SW480 (cell line): ENCODE results near the gene CYTH3.

Source experiments
- DNase-seq: peaks from one replicate; pipeline ENCODE4 v3.0.0-alpha.2; 2016; ENCODE audit warnings: low spot score

Gene CYTH3

GRCh38 chr7:6258440-6259182, 13.8 kb downstream of the CYTH3 start:
- DNase-seq, result no peak

DNA sequence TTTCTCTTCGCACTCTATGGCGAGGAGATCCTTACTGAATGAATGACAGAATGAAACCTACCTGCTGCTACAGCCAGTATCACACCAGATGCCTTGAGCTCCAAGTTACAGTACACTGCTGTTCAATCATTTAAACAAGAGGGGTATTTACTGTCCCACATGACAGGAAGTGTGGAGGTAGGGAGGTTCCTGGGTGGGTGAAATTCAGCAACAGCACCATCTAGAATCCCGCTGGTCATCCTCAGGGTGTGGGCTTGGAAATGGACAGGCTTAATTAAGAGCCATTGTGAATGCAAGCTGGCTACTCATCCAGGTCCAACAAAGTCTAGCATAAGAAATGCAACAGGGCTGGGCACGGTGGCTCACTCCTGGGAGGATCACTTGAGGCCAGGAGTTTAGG, 14.7 kb downstream of the CYTH3 start:
- DNase-seq, result no peak

DNA sequence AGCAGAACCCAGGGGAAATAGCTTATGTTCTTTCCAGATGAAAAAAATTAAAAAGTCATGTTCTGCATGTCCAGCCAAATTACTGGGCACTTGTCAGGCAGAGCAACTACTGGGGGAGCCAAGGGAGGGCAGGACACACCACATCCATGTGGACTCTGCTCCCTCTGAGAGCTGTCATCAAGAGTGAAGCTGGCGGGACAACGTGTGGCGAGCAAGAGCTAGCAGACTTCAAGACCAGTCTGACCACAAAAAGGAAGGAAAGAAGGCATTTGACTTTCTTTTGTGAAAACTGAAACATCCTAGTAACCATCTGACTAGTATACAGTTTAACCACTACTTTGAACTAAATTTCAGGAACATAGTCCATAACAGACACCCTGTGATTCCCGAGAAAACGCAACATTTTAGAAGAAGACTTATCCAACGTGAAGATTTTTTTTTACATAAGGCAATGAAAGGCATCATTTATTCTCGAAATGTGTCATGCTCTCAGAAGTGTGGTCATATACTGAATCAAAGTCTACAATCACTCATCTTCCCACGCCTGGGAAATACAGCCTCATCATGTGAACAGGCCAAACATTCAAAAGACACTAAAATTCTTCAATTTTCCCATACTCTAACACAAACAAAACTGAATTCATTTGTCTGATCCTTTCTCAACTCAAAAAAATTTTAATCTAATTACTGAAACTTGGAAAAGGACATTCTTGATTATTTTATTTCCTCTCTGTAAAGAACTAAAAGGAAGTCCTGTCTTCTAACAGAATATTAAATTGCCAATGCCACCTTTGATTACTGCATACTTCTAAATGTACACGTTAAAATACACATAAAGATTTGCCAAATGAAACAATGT, 15.5 kb downstream of the CYTH3 start:
- DNase-seq, result peak; percentile 39

DNA sequence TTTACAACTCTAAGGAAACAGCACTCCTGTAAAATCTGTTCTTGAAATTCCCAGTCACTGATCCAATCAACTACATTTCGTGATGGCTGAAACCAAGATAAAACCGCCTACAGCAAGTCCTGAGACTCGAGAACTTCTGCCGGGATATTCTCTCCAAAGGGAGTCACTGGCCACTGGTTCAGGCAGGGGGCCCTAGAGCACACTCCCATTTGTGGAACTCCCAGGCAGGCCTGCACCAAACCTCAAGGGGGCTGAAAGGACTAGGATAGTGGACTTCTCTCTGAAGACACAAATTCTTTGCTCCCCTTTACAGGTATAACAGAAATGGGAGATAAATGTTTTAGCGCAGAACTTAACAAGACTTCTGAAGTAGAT, 16.3 kb downstream of the CYTH3 start:
- no peak for DNase-seq

DNA sequence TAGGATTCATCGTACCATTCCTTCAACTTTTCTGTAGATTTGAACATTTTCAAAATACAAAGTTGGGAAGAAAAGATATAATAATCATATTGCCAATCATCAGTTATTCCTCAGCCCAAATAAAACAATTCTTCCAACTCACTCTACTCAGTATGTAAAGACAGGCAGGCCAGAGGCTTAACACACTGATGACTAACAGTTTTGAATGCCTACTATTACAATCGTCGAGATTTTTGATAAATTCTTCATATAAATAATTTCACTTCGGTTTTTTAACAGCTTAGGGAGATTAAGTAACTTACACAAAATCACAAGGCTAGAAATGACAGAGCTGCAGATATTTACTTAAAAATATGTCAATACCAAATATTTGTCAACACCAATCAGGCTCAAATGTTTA, 17.6 kb downstream of the CYTH3 start:
- DNase-seq, result no peak

DNA sequence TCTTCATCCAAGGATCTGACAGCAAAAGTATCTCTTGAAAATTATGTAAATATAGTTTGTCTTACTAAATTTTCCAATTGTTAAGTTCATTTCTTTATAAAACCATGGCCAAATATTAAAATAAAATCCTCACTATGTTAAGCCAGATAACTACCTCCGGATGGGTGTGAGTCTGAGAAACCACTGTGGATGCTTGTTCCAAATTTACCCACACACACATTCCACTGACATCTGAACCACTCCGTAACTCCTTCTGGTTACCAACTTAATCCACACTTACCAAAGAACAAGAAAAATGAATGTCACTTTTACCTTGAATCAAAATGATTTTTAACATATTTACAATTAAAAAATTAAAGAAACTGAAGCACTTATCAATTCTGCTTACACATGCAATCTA, 19.7 kb downstream of the CYTH3 start:
- peak; percentile 68 for DNase-seq

GRCh38 chr7:6252341-6252746, 20.1 kb downstream of the CYTH3 start:
- DNase-seq, result peak; percentile 86

- DNase-seq, result peak; percentile 90
These were observed 20.8 kb downstream of the CYTH3 start for GRCh38 chr7:6251653-6252052.

- DNase-seq, result peak; percentile 80
These were observed 22.0 kb downstream of the CYTH3 start for GRCh38 chr7:6250364-6250833.

GRCh38 chr7:6249043-6249442, 23.4 kb downstream of the CYTH3 start:
- DNase-seq, result no peak

- no peak for DNase-seq
These were observed 23.8 kb downstream of the CYTH3 start for GRCh38 chr7:6248581-6248980.

GRCh38 chr7:6246251-6246917, 26.0 kb downstream of the CYTH3 start:
- no peak for DNase-seq

DNA sequence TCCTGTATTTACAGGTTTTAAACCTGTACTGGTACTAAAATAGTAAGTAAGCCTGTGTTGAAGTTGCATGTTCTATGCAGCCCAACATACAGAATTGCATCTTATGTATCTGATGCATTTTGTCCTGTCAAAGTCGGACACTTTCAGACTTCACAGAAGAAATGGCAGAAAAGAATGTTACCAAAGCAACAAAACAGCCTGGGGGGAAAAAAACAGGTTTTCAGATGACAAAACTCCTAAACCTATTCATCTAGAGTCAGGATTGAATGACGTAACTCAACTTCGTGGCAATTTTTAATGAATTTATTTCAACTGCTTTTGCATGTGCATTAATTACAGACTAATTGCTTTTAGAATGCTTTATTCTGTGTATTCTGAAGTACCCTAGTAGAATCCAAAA, 28.4 kb downstream of the CYTH3 start:
- no peak for DNase-seq

DNA sequence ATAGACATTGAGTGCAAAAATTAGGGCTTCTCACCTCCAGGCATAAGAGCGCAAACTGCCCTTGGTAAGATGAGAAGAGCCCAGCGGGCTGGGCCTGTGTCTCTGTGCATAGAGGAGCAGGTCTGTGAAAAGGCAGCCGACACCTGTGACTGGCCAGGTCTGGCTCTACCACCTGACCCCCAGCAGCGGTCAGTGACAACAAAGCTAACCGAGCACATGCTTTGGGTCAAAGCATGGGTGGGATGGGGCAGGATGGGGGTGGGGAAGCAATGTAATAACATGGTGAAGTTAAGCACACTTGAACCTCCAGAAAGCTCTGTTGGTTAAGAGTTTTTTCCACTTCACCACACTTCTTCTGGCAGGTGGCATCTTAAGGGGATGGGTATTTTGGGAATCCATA, 29.3 kb downstream of the CYTH3 start:
- no peak for DNase-seq

DNA sequence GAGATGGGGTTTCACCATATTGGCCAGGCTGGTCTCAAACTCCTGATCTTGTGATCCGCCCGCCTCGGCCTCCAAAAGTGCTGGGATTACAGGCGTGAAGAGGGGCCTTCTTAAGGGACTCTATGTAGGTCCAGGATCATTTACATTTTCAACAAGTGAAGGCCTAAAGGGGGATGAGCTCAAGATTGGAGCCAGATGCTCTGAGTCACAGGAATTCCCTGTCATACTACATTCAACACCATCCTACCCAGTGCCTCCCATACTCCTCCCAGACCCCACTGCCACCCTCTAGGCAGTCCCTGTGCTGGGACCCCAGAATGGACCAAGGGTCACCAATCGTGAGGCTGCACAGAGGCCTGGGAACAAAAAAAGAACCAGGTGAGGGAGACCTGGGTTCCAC, 29.9 kb downstream of the CYTH3 start:
- no peak for DNase-seq

GRCh38 chr7:6241607-6241973, 30.8 kb downstream of the CYTH3 start:
- no peak for DNase-seq

DNA sequence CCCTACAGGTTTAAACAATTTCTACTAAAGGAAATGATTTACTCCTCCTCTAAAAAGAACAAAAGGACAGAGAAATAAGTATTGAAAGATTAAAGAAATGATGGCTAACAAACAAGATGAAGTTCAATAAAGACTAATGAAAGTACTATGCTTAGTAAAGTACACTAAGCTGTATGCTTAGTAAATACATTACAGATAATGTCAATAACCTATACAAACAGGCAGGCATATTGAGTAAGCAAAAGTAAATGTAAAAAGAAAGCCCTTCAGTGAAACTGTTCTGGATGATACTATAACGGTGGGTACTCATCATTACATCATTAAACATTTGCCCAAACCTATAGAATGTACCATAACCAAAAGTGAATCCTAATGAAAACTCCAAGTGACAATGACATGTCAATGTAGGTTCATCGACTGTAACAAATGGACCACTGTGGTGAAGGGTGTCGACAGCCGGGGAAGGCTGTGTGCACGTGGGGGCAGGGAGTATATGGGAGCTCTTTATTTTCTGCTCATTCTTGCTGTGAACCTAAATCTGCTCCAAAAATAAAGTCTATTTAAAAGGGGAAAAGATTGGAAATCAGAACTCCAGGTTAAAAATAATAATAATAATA, 34.0 kb downstream of the CYTH3 start:
- DNase-seq, result no peak

DNA sequence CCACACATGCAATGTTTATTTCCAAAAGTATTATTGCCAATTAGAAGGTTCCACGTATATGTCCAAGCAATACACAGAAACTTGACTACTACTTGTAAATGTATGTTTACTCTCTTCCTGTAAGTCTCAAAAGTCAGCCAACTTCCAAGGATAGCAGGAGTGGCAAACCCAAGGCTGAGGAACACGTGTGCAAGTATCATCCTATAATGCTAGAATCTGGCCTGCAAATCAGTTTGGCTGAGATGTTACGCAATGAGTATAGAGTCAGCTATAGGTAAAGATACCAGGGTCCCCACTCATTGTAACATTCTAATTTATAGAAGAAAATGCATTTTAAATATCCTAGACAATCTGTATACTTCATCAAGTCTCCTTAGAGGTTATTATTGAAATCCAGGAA, 34.7 kb downstream of the CYTH3 start:
- DNase-seq, result no peak

GRCh38 chr7:6237011-6237410, 35.4 kb downstream of the CYTH3 start:
- no peak for DNase-seq

DNA sequence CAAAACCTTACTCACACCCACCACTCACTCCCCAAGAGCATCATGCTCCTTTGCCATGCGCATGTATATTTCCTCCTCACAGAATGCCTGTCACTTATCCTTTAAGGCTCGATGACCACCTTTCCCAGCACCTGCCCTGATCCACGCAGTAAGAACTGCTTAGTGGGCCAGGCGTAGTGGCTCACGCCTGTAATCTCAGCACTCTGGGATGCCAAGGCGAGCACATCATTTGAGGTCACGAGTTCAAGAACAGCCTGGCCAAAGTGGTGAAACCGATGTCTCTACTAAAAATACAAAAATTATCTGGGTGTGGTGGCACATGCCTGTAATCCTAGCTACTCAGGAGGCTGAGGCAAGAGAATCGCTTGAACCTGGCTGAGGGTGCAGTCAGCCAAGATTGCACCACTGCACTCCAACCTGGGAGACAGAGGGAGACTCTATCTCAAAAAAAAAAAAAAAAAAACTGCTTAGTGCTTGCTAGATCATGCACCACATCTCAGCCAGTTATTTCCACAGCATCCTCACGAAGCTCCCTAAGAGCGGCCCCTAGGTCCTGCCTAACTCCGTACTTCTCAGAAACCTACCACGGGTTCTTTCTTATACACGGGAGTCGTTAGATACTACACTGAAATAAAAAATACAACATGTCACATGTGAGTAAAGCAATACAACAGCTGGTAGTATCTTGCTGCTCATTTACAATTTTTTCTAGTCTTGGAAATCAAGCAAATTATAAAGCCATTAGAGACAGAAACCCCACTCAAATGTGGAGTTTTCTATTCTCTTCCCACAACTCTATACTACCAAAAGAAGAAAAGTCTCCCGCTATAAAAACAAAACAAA, 37.2 kb downstream of the CYTH3 start:
- no peak for DNase-seq

GRCh38 chr7:6234384-6234783, 38.0 kb downstream of the CYTH3 start:
- peak; percentile 49 for DNase-seq

- DNase-seq, result peak; percentile 75
These were observed 39.9 kb downstream of the CYTH3 start for GRCh38 chr7:6232534-6232933.
